WTC11 (cell line): Measurements from ENCODE around the gene FBXL7.

Experiments
- ATF1 ChIP-seq: sonication (generic); formaldehyde crosslinking; IDR thresholded peaks from 2 replicates; pipeline ENCODE4 v1.8.1; 2023; ENCODE audit warnings: mild to moderate bottlenecking, moderate library complexity, missing genetic modification reagents
- CREM ChIP-seq: sonication (generic); formaldehyde crosslinking; IDR thresholded peaks from 2 replicates; pipeline ENCODE4 v1.8.1; 2022; ENCODE audit warnings: mild to moderate bottlenecking, missing genetic modification reagents, moderate library complexity
- CTCF ChIP-seq: fragments of 200-600 bp; IDR thresholded peaks from 2 replicates; pipeline ENCODE4 v1.8.0; 2022; ENCODE audit warnings: antibody characterized with exemption
- ELF4 ChIP-seq: sonication (generic); formaldehyde crosslinking; IDR thresholded peaks from 2 replicates; pipeline ENCODE4 v1.8.1; 2022; ENCODE audit warnings: low read depth, mild to moderate bottlenecking, moderate library complexity, missing genetic modification reagents
- IRF1 ChIP-seq: sonication (generic); formaldehyde crosslinking; IDR thresholded peaks from 2 replicates; pipeline ENCODE4 v1.8.0; 2023; ENCODE audit warnings: missing genetic modification reagents
- MAX ChIP-seq: sonication (generic); formaldehyde crosslinking; IDR thresholded peaks from 2 replicates; pipeline ENCODE4 v1.8.0; 2022; ENCODE audit warnings: mild to moderate bottlenecking, missing genetic modification reagents
- MXD4 ChIP-seq: fragments of 250-450 bp; sonication (Bioruptor Pico); IDR thresholded peaks from 2 replicates; pipeline ENCODE4 v1.8.0; 2021; ENCODE audit warnings: mild to moderate bottlenecking, moderate library complexity, borderline replicate concordance
- NFE2L1 ChIP-seq: sonication (generic); formaldehyde crosslinking; IDR thresholded peaks from 2 replicates; pipeline ENCODE4 v1.8.1; 2023; ENCODE audit warnings: missing genetic modification reagents
- NR1H2 ChIP-seq: sonication (generic); formaldehyde crosslinking; IDR thresholded peaks from 2 replicates; pipeline ENCODE4 v1.9.0; 2021; ENCODE audit warnings: mild to moderate bottlenecking, moderate library complexity, missing genetic modification reagents
- NR2C2 ChIP-seq: sonication (generic); formaldehyde crosslinking; IDR thresholded peaks from 2 replicates; pipeline ENCODE4 v1.8.0; 2022; ENCODE audit warnings: mild to moderate bottlenecking, missing genetic modification reagents
- ZBTB43 ChIP-seq: sonication (generic); formaldehyde crosslinking; IDR thresholded peaks from 2 replicates; pipeline ENCODE4 v1.8.1; 2023; ENCODE audit warnings: mild to moderate bottlenecking, missing genetic modification reagents
- ZNF281 ChIP-seq: sonication (generic); formaldehyde crosslinking; IDR thresholded peaks from 2 replicates; pipeline ENCODE4 v1.8.0; 2023; ENCODE audit warnings: mild to moderate bottlenecking, missing genetic modification reagents
- TF ChIP-seq, protein P1 (sequence below): sonication (generic); formaldehyde crosslinking; IDR thresholded peaks from 2 replicates; pipeline ENCODE4 v1.8.0; 2022; ENCODE audit warnings: mild to moderate bottlenecking, missing genetic modification reagents
- TF ChIP-seq, protein P2 (sequence below): sonication (generic); formaldehyde crosslinking; IDR thresholded peaks from 2 replicates; pipeline ENCODE4 v1.8.1; 2023; ENCODE audit warnings: mild to moderate bottlenecking, missing genetic modification reagents, borderline replicate concordance

GRCh38 chr5:15584528-15584927, 84.5 kb downstream of the FBXL7 start:
- TF ChIP-seq NR1H2 (CRISPR knock-in tag) (no peak), CREM (CRISPR knock-in tag) (no peak), NR2C2 (CRISPR knock-in tag) (no peak), NFE2L1 (CRISPR knock-in tag) (no peak), ATF1 (CRISPR knock-in tag) (no peak), CTCF (no peak), IRF1 (no peak), ELF4 (CRISPR knock-in tag) (no peak), MXD4 (CRISPR knock-in tag) (no peak), MAX (CRISPR knock-in tag) (no peak), ZBTB43 (CRISPR knock-in tag) (no peak), ZNF281 (CRISPR knock-in tag) (no peak)
- TF ChIP-seq, protein P1, sequence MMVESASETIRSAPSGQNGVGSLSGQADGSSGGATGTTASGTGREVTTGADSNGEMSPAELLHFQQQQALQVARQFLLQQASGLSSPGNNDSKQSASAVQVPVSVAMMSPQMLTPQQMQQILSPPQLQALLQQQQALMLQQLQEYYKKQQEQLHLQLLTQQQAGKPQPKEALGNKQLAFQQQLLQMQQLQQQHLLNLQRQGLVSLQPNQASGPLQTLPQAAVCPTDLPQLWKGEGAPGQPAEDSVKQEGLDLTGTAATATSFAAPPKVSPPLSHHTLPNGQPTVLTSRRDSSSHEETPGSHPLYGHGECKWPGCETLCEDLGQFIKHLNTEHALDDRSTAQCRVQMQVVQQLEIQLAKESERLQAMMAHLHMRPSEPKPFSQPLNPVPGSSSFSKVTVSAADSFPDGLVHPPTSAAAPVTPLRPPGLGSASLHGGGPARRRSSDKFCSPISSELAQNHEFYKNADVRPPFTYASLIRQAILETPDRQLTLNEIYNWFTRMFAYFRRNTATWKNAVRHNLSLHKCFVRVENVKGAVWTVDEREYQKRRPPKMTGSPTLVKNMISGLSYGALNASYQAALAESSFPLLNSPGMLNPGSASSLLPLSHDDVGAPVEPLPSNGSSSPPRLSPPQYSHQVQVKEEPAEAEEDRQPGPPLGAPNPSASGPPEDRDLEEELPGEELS (CRISPR knock-in tag), result no peak
- TF ChIP-seq, protein P2, sequence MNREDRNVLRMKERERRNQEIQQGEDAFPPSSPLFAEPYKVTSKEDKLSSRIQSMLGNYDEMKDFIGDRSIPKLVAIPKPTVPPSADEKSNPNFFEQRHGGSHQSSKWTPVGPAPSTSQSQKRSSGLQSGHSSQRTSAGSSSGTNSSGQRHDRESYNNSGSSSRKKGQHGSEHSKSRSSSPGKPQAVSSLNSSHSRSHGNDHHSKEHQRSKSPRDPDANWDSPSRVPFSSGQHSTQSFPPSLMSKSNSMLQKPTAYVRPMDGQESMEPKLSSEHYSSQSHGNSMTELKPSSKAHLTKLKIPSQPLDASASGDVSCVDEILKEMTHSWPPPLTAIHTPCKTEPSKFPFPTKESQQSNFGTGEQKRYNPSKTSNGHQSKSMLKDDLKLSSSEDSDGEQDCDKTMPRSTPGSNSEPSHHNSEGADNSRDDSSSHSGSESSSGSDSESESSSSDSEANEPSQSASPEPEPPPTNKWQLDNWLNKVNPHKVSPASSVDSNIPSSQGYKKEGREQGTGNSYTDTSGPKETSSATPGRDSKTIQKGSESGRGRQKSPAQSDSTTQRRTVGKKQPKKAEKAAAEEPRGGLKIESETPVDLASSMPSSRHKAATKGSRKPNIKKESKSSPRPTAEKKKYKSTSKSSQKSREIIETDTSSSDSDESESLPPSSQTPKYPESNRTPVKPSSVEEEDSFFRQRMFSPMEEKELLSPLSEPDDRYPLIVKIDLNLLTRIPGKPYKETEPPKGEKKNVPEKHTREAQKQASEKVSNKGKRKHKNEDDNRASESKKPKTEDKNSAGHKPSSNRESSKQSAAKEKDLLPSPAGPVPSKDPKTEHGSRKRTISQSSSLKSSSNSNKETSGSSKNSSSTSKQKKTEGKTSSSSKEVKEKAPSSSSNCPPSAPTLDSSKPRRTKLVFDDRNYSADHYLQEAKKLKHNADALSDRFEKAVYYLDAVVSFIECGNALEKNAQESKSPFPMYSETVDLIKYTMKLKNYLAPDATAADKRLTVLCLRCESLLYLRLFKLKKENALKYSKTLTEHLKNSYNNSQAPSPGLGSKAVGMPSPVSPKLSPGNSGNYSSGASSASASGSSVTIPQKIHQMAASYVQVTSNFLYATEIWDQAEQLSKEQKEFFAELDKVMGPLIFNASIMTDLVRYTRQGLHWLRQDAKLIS (CRISPR knock-in tag), result no peak
